ENCODE measurements around the gene PARD3B.

DNA sequence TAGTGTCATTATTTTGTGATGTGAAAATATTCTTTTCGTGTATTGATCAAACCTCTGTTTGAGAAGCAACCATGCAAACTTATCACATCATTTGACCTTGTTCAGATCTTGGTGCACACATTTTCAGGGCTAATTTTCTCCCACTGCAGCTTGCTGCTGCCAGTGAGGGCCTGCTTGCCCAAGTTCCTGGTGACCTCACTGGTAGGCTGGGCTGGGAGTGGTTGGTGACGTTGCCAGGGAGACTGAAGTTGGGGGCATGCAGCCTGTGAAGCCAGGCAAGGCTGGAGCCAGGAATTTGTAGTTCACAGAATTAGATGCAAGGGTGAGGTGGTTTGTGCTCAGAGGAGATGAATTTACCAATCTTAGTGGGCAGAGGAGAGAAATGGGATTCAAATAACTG, 38.5 kb downstream of the PARD3B start:
- no peak for TF ChIP-seq POLR2AphosphoS5 (IDR thresholded peaks at IDR 0.05)
- no peak for TF ChIP-seq POLR2A (IDR thresholded peaks at IDR 0.05)

Measured in prostate gland (tissue), 1 donor.